ENCODE results near the gene RRP1.

- no peak for TF ChIP-seq CTCF (IDR thresholded peaks at IDR 0.05)
- TF ChIP-seq E2F6 (IDR thresholded peaks at IDR 0.05; ENCODE audit: borderline replicate concordance, low read depth), result no peak
- no peak for TF ChIP-seq POLR2A (IDR thresholded peaks at IDR 0.05; ENCODE audit: low read length)
- no peak for TF ChIP-seq RAD21 (conservative IDR thresholded peaks at IDR 0.05 in 1 of 2, IDR thresholded peaks at IDR 0.05 in 1 of 2)
- TF ChIP-seq REST (IDR thresholded peaks at IDR 0.05), result no peak
- TF ChIP-seq CHD2 (IDR thresholded peaks at IDR 0.05; ENCODE audit: low read length, partially characterized antibody), result no peak
- TF ChIP-seq PHF8 (IDR thresholded peaks at IDR 0.05; ENCODE audit: borderline replicate concordance, low read depth), result no peak
- TF ChIP-seq RCOR1 (IDR thresholded peaks at IDR 0.05; ENCODE audit: low read depth, low read length), result no peak
- TF ChIP-seq PBX3 (IDR thresholded peaks at IDR 0.05), result no peak
- TF ChIP-seq RFX5 (IDR thresholded peaks at IDR 0.05), result no peak
Observed at GRCh38 chr21:43811262-43812105, 22.1 kb downstream of the RRP1 start.
